Measurements from ENCODE around the gene VEPH1.

The VEPH1 gene

GRCh38 chr3:157475921-157476414 lies 27.2 kb downstream of the VEPH1 start:
- Histone ChIP-seq H3K9ac (ENCODE audit: low read length) (no peak overlapping the region), H3K27me3 (ENCODE audit: control insufficient read depth, insufficient read depth, low read length) (no peaks in the 10 kb centered on the region), H3K36me3 (ENCODE audit: control insufficient read depth, insufficient read depth, low read length) (no peaks in the 10 kb centered on the region), H3K4me1 (ENCODE audit: control insufficient read depth, insufficient read depth, low read length) (0 out of 2 replicates have a peak, but pooled peaks cover 2% of the 10 kb centered on the region), H3K9me3 (ENCODE audit: control insufficient read depth, insufficient read depth, low read depth, low read length) (no peaks in the 10 kb centered on the region; the same call in 1 of the 2 replicates), H3K27ac (ENCODE audit: low read depth, low read length) (no peak overlapping the region), H3K4me3 (ENCODE audit: low read depth, low read length) (no peak overlapping the region)

GRCh38 chr3:157472648-157473047 lies 30.6 kb downstream of the VEPH1 start:
- Histone ChIP-seq H3K36me3 (ENCODE audit: control insufficient read depth, insufficient read depth, low read length) (no peaks in the 10 kb centered on the region), H3K9me3 (ENCODE audit: control insufficient read depth, insufficient read depth, low read depth, low read length) (no peaks in the 10 kb centered on the region; the same call in 1 of the 2 replicates)

GRCh38 chr3:157471064-157471463 lies 32.2 kb downstream of the VEPH1 start:
- Histone ChIP-seq H3K9me3 (ENCODE audit: control insufficient read depth, insufficient read depth, low read depth, low read length) (no peaks in the 10 kb centered on the region), H3K4me1 (ENCODE audit: control insufficient read depth, insufficient read depth, low read length) (no peaks in the 10 kb centered on the region), H3K27me3 (ENCODE audit: control insufficient read depth, insufficient read depth, low read length) (no peaks in the 10 kb centered on the region), H3K9ac (ENCODE audit: low read length) (no peak overlapping the region), H3K4me3 (ENCODE audit: low read depth, low read length) (no peak overlapping the region), H3K36me3 (ENCODE audit: control insufficient read depth, insufficient read depth, low read length) (no peaks in the 10 kb centered on the region), H3K27ac (ENCODE audit: low read depth, low read length) (no peak overlapping the region)

More at GRCh38 chr3:157472648-157473047, 30.6 kb downstream of the VEPH1 start:
- Histone ChIP-seq H3K4me3 (ENCODE audit: low read depth, low read length) (no peak overlapping the region), H3K4me1 (ENCODE audit: control insufficient read depth, insufficient read depth, low read length) (no peaks in the 10 kb centered on the region), H3K9ac (ENCODE audit: low read length) (no peak overlapping the region), H3K27ac (ENCODE audit: low read depth, low read length) (no peak overlapping the region), H3K27me3 (ENCODE audit: control insufficient read depth, insufficient read depth, low read length) (no peaks in the 10 kb centered on the region)

- H3K9me3 ChIP-seq (ENCODE audit: control insufficient read depth, insufficient read depth, low read depth, low read length) = no peaks in the 10 kb centered on the region
- no peaks in the 10 kb centered on the region for H3K4me1 ChIP-seq (ENCODE audit: control insufficient read depth, insufficient read depth, low read length)
- no peak overlapping the region for H3K27ac ChIP-seq (ENCODE audit: low read depth, low read length)
- H3K27me3 ChIP-seq (ENCODE audit: control insufficient read depth, insufficient read depth, low read length) = no peaks in the 10 kb centered on the region
- no peaks in the 10 kb centered on the region for H3K36me3 ChIP-seq (ENCODE audit: control insufficient read depth, insufficient read depth, low read length)
- H3K4me3 ChIP-seq (ENCODE audit: low read depth, low read length) = no peak overlapping the region
- H3K9ac ChIP-seq (ENCODE audit: low read length) = no peak overlapping the region
Observed at GRCh38 chr3:157469561-157470294, 33.5 kb downstream of the VEPH1 start.

- Histone ChIP-seq H3K4me3 (ENCODE audit: low read depth, low read length) (no peak overlapping the region), H3K27ac (ENCODE audit: low read depth, low read length) (no peak overlapping the region), H3K36me3 (ENCODE audit: control insufficient read depth, insufficient read depth, low read length) (no peaks in the 10 kb centered on the region), H3K9me3 (ENCODE audit: control insufficient read depth, insufficient read depth, low read depth, low read length) (no peaks in the 10 kb centered on the region), H3K9ac (ENCODE audit: low read length) (no peak overlapping the region), H3K4me1 (ENCODE audit: control insufficient read depth, insufficient read depth, low read length) (no peaks in the 10 kb centered on the region), H3K27me3 (ENCODE audit: control insufficient read depth, insufficient read depth, low read length) (no peaks in the 10 kb centered on the region)
Observed at GRCh38 chr3:157467200-157467599, 36.0 kb downstream of the VEPH1 start.

- H3K36me3 ChIP-seq (ENCODE audit: control insufficient read depth, insufficient read depth, low read length) = no peaks in the 10 kb centered on the region
- no peaks in the 10 kb centered on the region for H3K27me3 ChIP-seq (ENCODE audit: control insufficient read depth, insufficient read depth, low read length)
- H3K27ac ChIP-seq (ENCODE audit: low read depth, low read length) = no peak overlapping the region
- no peaks in the 10 kb centered on the region for H3K9me3 ChIP-seq (ENCODE audit: control insufficient read depth, insufficient read depth, low read depth, low read length)
- H3K9ac ChIP-seq (ENCODE audit: low read length) = no peak overlapping the region
- no peak overlapping the region for H3K4me3 ChIP-seq (ENCODE audit: low read depth, low read length)
- no peaks in the 10 kb centered on the region for H3K4me1 ChIP-seq (ENCODE audit: control insufficient read depth, insufficient read depth, low read length)
Observed at GRCh38 chr3:157465741-157466140, 37.5 kb downstream of the VEPH1 start.

- Histone ChIP-seq H3K9me3 (ENCODE audit: control insufficient read depth, insufficient read depth, low read depth, low read length) (no peaks in the 10 kb centered on the region), H3K27me3 (ENCODE audit: control insufficient read depth, insufficient read depth, low read length) (no peaks in the 10 kb centered on the region), H3K9ac (ENCODE audit: low read length) (no peak overlapping the region), H3K27ac (ENCODE audit: low read depth, low read length) (no peak overlapping the region), H3K4me1 (ENCODE audit: control insufficient read depth, insufficient read depth, low read length) (no peaks in the 10 kb centered on the region), H3K4me3 (ENCODE audit: low read depth, low read length) (no peak overlapping the region), H3K36me3 (ENCODE audit: control insufficient read depth, insufficient read depth, low read length) (no peaks in the 10 kb centered on the region)
Observed at GRCh38 chr3:157464321-157464720, 38.9 kb downstream of the VEPH1 start.

- no peaks in the 10 kb centered on the region for H3K27me3 ChIP-seq (ENCODE audit: control insufficient read depth, insufficient read depth, low read length)
- no peaks in the 10 kb centered on the region for H3K9me3 ChIP-seq (ENCODE audit: control insufficient read depth, insufficient read depth, low read depth, low read length)
- no peak overlapping the region for H3K9ac ChIP-seq (ENCODE audit: low read length)
- H3K4me3 ChIP-seq (ENCODE audit: low read depth, low read length) = no peak overlapping the region
- no peak overlapping the region for H3K27ac ChIP-seq (ENCODE audit: low read depth, low read length)
- no peaks in the 10 kb centered on the region for H3K4me1 ChIP-seq (ENCODE audit: control insufficient read depth, insufficient read depth, low read length)
- H3K36me3 ChIP-seq (ENCODE audit: control insufficient read depth, insufficient read depth, low read length) = no peaks in the 10 kb centered on the region
Observed at GRCh38 chr3:157463816-157464215, 39.4 kb downstream of the VEPH1 start.

GRCh38 chr3:157460253-157460652 lies 43.0 kb downstream of the VEPH1 start:
- H3K27ac ChIP-seq (ENCODE audit: low read depth, low read length) = no peak overlapping the region
- no peaks in the 10 kb centered on the region for H3K4me1 ChIP-seq (ENCODE audit: control insufficient read depth, insufficient read depth, low read length)
- H3K36me3 ChIP-seq (ENCODE audit: control insufficient read depth, insufficient read depth, low read length) = no peaks in the 10 kb centered on the region
- H3K9me3 ChIP-seq (ENCODE audit: control insufficient read depth, insufficient read depth, low read depth, low read length) = no peaks in the 10 kb centered on the region
- no peak overlapping the region for H3K4me3 ChIP-seq (ENCODE audit: low read depth, low read length)
- H3K9ac ChIP-seq (ENCODE audit: low read length) = no peak overlapping the region
- no peaks in the 10 kb centered on the region for H3K27me3 ChIP-seq (ENCODE audit: control insufficient read depth, insufficient read depth, low read length)

GRCh38 chr3:157459706-157460105 lies 43.5 kb downstream of the VEPH1 start:
- no peak overlapping the region for H3K4me3 ChIP-seq (ENCODE audit: low read depth, low read length)
- H3K9ac ChIP-seq (ENCODE audit: low read length) = no peak overlapping the region
- no peak overlapping the region for H3K27ac ChIP-seq (ENCODE audit: low read depth, low read length)
- H3K9me3 ChIP-seq (ENCODE audit: control insufficient read depth, insufficient read depth, low read depth, low read length) = no peaks in the 10 kb centered on the region
- H3K36me3 ChIP-seq (ENCODE audit: control insufficient read depth, insufficient read depth, low read length) = no peaks in the 10 kb centered on the region
- no peaks in the 10 kb centered on the region for H3K4me1 ChIP-seq (ENCODE audit: control insufficient read depth, insufficient read depth, low read length)
- no peaks in the 10 kb centered on the region for H3K27me3 ChIP-seq (ENCODE audit: control insufficient read depth, insufficient read depth, low read length)

- no peaks in the 10 kb centered on the region for H3K36me3 ChIP-seq (ENCODE audit: control insufficient read depth, insufficient read depth, low read length)
- no peak overlapping the region for H3K27ac ChIP-seq (ENCODE audit: low read depth, low read length)
- H3K4me1 ChIP-seq (ENCODE audit: control insufficient read depth, insufficient read depth, low read length) = no peaks in the 10 kb centered on the region
- no peaks in the 10 kb centered on the region for H3K27me3 ChIP-seq (ENCODE audit: control insufficient read depth, insufficient read depth, low read length)
- no peak overlapping the region for H3K9ac ChIP-seq (ENCODE audit: low read length)
- no peaks in the 10 kb centered on the region for H3K9me3 ChIP-seq (ENCODE audit: control insufficient read depth, insufficient read depth, low read depth, low read length)
- no peak overlapping the region for H3K4me3 ChIP-seq (ENCODE audit: low read depth, low read length)
Observed at GRCh38 chr3:157453824-157454223, 49.4 kb downstream of the VEPH1 start.
